GM21717 (cell line): ENCODE measurements around the gene ACBD6.

ENCODE experiments used
- ATAC-seq: cut with Tn5 transposase; IDR thresholded peaks from one replicate; pipeline ENCODE4 v1.9.1; 2021; ENCODE audit warnings: mild to moderate bottlenecking, moderate library complexity; ENCODE audit not compliant: unreplicated experiment

ACBD6 gene

GRCh38 chr1:180272395-180272794 lies 230.0 kb downstream of the ACBD6 start:
- ATAC-seq: no peak

GRCh38 chr1:180271272-180272255 lies 230.8 kb downstream of the ACBD6 start:
- no peak for ATAC-seq

- ATAC-seq: no peak
These were observed 231.7 kb downstream of the ACBD6 start for GRCh38 chr1:180270530-180271271.

GRCh38 chr1:180269645-180270529 lies 232.5 kb downstream of the ACBD6 start:
- ATAC-seq: no peak

GRCh38 chr1:180268556-180269075 lies 233.8 kb downstream of the ACBD6 start:
- ATAC-seq: no peak

- ATAC-seq: no peak
These were observed 234.4 kb downstream of the ACBD6 start for GRCh38 chr1:180267761-180268555.

GRCh38 chr1:180267211-180267561 lies 235.2 kb downstream of the ACBD6 start:
- ATAC-seq: no peak

GRCh38 chr1:180266275-180267210 lies 235.8 kb downstream of the ACBD6 start:
- ATAC-seq: no peak

GRCh38 chr1:180265871-180266270 lies 236.5 kb downstream of the ACBD6 start:
- ATAC-seq: no peak

GRCh38 chr1:180265201-180265600 lies 237.2 kb downstream of the ACBD6 start:
- ATAC-seq: no peak

- no peak for ATAC-seq
These were observed 237.8 kb downstream of the ACBD6 start for GRCh38 chr1:180264595-180264994.

GRCh38 chr1:180262628-180263488 lies 239.5 kb downstream of the ACBD6 start:
- no peak for ATAC-seq

GRCh38 chr1:180261524-180262155 lies 240.7 kb downstream of the ACBD6 start:
- ATAC-seq: no peak

- ATAC-seq: no peak
These were observed 241.3 kb downstream of the ACBD6 start for GRCh38 chr1:180261030-180261429.

GRCh38 chr1:180260541-180260940 lies 241.8 kb downstream of the ACBD6 start:
- no peak for ATAC-seq

- no peak for ATAC-seq
These were observed 242.7 kb downstream of the ACBD6 start for GRCh38 chr1:180259431-180260338.
